Measurements from ENCODE around the gene GPC3.

GPC3 gene

DNA sequence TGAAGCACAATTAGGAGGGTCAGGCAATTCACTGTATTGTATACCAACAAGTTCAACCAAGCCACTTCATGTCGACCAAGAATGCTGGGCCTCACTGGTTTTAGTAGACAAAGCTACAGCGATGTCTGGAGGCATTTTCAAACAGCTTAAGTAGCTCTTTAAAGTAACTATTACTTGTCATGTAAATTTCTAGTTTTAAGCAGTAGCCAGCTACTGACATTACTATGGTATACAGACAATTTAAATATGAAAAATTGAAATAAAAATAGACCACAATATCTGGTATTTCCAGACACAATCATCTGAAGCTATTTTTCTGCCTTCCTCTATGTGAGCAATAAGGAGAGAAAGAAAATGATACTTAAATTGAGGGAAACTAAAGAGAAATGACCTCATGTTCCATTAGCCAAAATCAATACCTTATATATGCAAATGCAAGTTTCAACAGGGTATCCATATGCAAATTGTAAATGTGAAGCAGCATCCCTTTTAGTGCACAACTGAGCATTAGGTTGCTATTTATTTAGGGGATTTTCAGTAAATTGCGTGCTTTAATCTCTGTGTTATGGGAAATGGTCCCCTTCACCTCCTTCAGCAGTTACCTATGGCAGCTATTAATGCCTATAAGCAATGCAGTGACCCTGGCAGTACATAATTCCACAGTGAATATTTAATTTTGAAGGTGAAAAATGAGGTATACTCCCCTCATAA, 119.5 kb downstream of the GPC3 start:
- H3K27me3 ChIP-seq (replicated peaks): no peaks in the 10 kb centered on the region
- in situ Hi-C loops (cut with HindIII; ENCODE audit: low pct_ligation_motif_present, low sequenced_read_pairs): no loop called here
- no peak overlapping the region for H3K27ac ChIP-seq
- DNase-seq: no peak
- H3K36me3 ChIP-seq (replicated peaks): no peaks in the 10 kb centered on the region
- H3K4me3 ChIP-seq (ENCODE audit: low read depth, low read length): no peak overlapping the region
- TF ChIP-seq, protein P1, sequence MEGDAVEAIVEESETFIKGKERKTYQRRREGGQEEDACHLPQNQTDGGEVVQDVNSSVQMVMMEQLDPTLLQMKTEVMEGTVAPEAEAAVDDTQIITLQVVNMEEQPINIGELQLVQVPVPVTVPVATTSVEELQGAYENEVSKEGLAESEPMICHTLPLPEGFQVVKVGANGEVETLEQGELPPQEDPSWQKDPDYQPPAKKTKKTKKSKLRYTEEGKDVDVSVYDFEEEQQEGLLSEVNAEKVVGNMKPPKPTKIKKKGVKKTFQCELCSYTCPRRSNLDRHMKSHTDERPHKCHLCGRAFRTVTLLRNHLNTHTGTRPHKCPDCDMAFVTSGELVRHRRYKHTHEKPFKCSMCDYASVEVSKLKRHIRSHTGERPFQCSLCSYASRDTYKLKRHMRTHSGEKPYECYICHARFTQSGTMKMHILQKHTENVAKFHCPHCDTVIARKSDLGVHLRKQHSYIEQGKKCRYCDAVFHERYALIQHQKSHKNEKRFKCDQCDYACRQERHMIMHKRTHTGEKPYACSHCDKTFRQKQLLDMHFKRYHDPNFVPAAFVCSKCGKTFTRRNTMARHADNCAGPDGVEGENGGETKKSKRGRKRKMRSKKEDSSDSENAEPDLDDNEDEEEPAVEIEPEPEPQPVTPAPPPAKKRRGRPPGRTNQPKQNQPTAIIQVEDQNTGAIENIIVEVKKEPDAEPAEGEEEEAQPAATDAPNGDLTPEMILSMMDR (IDR thresholded peaks at IDR 0.05; ENCODE audit: low read depth, low read length, missing control alignments): no peak

DNA sequence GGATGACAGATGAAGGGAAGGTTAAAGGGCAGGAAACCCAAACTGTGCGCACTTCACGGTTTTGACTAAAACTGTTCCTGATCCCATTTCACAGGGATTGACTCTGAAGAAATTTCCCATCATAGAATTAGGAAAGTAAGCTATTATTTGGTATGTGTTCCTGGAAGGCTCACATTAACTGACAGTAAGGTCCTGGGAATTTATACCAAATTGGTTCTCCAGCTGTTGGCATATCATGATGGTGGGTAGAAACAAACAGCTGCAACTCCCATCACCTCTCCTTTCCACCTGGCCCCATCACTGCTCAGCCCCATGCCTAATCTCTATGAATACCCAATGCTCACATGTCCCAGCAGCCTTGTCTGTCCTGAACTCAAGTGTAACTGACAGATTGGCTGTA, 121.2 kb downstream of the GPC3 start:
- Histone ChIP-seq H3K27ac (no peak overlapping the region), H3K36me3 (replicated peaks) (no peaks in the 10 kb centered on the region), H3K4me3 (ENCODE audit: low read depth, low read length) (no peak overlapping the region), H3K27me3 (replicated peaks) (no peaks in the 10 kb centered on the region)
- TF ChIP-seq, protein P1 (IDR thresholded peaks at IDR 0.05; ENCODE audit: low read depth, low read length, missing control alignments): no peak
- DNase-seq: no peak
- in situ Hi-C loops (cut with HindIII; ENCODE audit: low pct_ligation_motif_present, low sequenced_read_pairs): no loop called here

DNA sequence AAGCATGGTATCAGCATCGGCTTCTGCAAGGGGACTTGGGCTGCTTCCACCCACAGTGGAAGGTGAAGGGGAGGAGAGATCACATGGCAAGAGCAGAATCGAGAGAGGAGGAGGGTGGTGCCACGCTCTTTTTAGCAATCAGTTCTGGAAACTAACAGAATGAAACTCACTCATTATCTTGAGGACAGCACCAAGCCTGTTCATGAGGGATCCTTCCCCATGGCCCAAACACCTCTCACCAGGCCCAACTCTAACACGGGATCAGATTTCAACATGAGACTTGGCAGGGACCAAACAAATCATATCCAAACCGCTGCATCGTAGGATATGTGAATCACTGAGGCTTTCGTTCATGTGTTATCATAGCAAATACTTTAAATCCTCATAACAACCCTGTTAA, 125.5 kb downstream of the GPC3 start:
- Histone ChIP-seq H3K36me3 (replicated peaks) (no peaks in the 10 kb centered on the region), H3K27ac (no peak overlapping the region), H3K27me3 (replicated peaks) (no peaks in the 10 kb centered on the region), H3K4me3 (ENCODE audit: low read depth, low read length) (no peak overlapping the region)
- in situ Hi-C loops (cut with HindIII; ENCODE audit: low pct_ligation_motif_present, low sequenced_read_pairs): no loop called here
- TF ChIP-seq, protein P1 (IDR thresholded peaks at IDR 0.05; ENCODE audit: low read depth, low read length, missing control alignments): no peak
- DNase-seq: peak; percentile 22

DNA sequence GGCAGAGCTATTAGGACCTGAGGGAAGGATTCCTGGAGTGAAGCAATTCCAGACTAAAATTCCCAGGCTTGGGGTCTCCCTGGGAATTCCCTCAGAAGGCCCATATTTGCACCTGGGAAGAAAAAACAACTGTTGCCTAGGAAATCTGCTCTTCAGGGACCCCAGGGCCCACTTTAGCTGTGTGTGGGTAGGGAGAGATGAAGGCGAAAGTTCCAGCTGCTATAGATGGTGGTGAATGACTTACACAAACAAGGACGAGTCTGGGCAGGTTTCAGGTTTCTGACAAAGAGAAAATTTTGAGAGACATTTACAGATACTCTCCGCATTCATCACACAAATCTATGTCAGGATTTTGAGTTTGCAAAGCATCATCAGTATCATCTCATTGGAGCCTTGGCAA, 126.1 kb downstream of the GPC3 start:
- Histone ChIP-seq H3K27me3 (replicated peaks) (no peaks in the 10 kb centered on the region), H3K27ac (no peak overlapping the region), H3K36me3 (replicated peaks) (no peaks in the 10 kb centered on the region), H3K4me3 (ENCODE audit: low read depth, low read length) (no peak overlapping the region)
- DNase-seq: no peak
- TF ChIP-seq, protein P1 (IDR thresholded peaks at IDR 0.05; ENCODE audit: low read depth, low read length, missing control alignments): no peak
- in situ Hi-C loops (cut with HindIII; ENCODE audit: low pct_ligation_motif_present, low sequenced_read_pairs): no loop called here

DNA sequence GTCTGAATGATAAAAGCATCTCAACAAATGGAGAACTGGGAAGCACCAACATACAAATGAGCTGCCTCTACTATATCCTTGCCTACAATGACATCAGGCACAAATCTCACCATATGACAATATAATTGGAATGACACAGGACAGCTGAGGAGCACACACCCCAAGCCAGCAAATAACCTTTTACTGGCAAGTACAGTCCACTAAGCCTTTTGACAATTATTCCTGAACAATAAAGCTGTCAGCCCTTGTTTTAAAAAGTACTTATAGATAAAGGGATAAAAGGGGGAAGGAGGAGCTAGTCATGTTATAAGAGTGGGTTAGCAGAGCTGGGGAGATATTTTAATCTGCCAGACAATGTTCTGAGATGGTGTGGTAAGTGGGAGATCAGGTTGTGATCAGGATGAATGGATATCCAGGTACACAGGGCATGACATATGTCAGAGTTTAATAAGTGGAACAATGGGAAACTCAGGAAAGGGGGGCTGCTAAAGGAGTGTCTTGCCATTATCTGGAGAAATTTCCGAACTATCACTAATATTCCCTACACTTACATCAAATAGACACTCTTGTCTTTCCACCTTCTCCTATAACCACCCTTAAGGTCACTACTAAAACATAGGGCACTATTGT, 127.6 kb downstream of the GPC3 start:
- no peaks in the 10 kb centered on the region for H3K27me3 ChIP-seq (replicated peaks)
- H3K27ac ChIP-seq: no peak overlapping the region
- in situ Hi-C loops (cut with HindIII; ENCODE audit: low pct_ligation_motif_present, low sequenced_read_pairs): no loop called here
- H3K36me3 ChIP-seq (replicated peaks): no peaks in the 10 kb centered on the region
- TF ChIP-seq, protein P1 (IDR thresholded peaks at IDR 0.05; ENCODE audit: low read depth, low read length, missing control alignments): no peak
- DNase-seq: no peak
- H3K4me3 ChIP-seq (ENCODE audit: low read depth, low read length): no peak overlapping the region

Data from brain microvascular endothelial cell (primary cell).